ENCODE data around the gene NAPEPLD. TPM values are rescaled to one million over a fixed set of nuclear protein-coding genes. Genes with fewer than 3 reads are reported as not detected.

Gene NAPEPLD
- total and polyA plus RNA-seq, 2 of the 8 experiments (the other 6 are each of a cell fraction or from before 2014, with no cell fraction given) = 4.2 to 9.9 TPM

DNA sequence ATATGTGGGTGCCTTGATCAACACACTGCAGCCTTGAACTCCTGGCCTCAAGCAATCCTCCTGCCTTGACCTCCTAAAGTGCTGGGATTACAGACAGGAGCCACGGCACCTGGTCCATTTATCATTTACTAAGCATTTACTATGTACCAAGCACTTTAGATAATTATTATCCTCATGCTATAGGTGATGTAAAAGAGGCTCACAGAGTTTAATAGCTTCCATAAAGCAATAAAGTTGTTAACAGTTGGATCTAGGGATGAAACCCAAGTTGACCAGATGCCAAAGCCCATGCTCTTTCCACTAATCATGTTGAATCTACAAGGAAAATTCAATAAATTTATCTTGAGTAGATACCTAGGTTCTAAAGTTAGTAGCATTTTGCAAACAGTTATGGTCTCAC lies 5.0 kb downstream of the NAPEPLD start (continued):
- TF ChIP-seq, protein P1, sequence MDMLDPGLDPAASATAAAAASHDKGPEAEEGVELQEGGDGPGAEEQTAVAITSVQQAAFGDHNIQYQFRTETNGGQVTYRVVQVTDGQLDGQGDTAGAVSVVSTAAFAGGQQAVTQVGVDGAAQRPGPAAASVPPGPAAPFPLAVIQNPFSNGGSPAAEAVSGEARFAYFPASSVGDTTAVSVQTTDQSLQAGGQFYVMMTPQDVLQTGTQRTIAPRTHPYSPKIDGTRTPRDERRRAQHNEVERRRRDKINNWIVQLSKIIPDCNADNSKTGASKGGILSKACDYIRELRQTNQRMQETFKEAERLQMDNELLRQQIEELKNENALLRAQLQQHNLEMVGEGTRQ (IDR thresholded peaks at IDR 0.05; ENCODE audit: low read length) = no peak
- TF ChIP-seq MAFK (IDR thresholded peaks at IDR 0.05; ENCODE audit: low read depth, low read length) (no peak), JUN (IDR thresholded peaks at IDR 0.05; ENCODE audit: low read depth, low read length) (no peak), GTF2F1 (IDR thresholded peaks at IDR 0.05; ENCODE audit: borderline replicate concordance, low read depth, low read length) (no peak), CHD2 (IDR thresholded peaks at IDR 0.05; ENCODE audit: low read length) (no peak), CTBP2 (IDR thresholded peaks at IDR 0.05; ENCODE audit: borderline replicate concordance, insufficient read depth, insufficient read length, low read length) (no peak), BCL11A (IDR thresholded peaks at IDR 0.05; ENCODE audit: low read depth in 2 of 2, low read length in 2 of 2) (no peak), POU5F1 (IDR thresholded peaks at IDR 0.05; ENCODE audit: low read depth, low read length) (no peak), YY1 (IDR thresholded peaks at IDR 0.05; ENCODE audit: low read depth, low read length) (no peak), CREB1 (IDR thresholded peaks at IDR 0.05) (no peak)

Data from H1 (cell line).